ENCODE measurements around the gene CDADC1. TPM values are rescaled to one million over a fixed set of nuclear protein-coding genes. Genes with fewer than 3 reads are reported as not detected.

The CDADC1 gene
- total and polyA plus RNA-seq, 5 donors from 2014 or later = 8.7 to 16.7 (median 10.9) TPM

DNA sequence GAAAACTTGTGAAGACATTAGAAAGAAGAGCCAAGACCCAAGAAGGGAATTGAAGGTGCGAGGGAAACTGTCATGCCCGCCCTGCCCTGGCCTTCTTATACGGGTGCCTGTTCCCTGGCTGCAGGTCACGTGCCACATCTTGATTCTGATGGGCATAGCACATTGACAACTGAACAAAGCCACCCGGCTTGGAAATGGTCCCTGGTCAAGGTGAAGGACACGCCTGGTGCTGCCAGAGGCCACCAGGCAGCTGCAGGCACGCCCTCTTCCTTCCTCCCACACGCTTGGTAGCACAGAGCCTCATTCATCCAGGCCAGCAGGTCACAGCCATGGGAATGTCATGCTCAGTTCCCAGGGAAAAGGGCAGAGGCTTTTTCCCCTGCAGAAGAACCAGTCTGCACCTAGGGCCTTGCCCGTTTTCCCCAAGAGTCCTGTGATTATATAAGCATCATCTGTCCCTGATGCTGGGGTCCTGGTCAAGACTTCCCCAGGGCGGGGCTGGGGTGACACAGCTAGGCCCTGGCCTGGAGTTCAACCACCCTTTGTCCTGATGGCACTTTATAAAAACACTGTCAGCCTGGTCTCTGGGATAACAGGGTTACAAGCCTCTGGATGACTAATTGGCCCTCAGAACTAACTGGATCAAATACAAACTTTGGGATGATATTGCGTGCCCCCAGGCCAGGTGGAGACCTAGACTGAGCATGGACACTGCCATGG, 56.0 kb downstream of the CDADC1 start:
- Mint-ChIP-seq H3K27ac (no peak overlapping the region), H3K36me3 (no peaks in the 10 kb centered on the region), H3K27me3 (no peaks in the 10 kb centered on the region), H3K9me3 (no peaks in the 10 kb centered on the region), H3K4me3 (no peak overlapping the region), H3K4me1 (peaks cover 0 to 8% (median 7%) of the 10 kb centered on the region in 4 donors)
- H3K4me1 ChIP-seq (ENCODE audit: control insufficient read depth, insufficient read depth, low read length, poor library complexity, severe bottlenecking) = peaks cover 8% of the 10 kb centered on the region
- H3K27ac ChIP-seq (ENCODE audit: insufficient read depth, low read length, poor library complexity, severe bottlenecking) = no peak overlapping the region
- DNase-seq (no peak), ATAC-seq (ENCODE audit: low read depth in 2 of 2) (no peak)
- H3K9me3 ChIP-seq (ENCODE audit: control insufficient read depth in 2 of 2, low read length in 2 of 2) = no peaks in the 10 kb centered on the region
- H3K36me3 ChIP-seq (ENCODE audit: control insufficient read depth, insufficient read depth, low read length) = no peaks in the 10 kb centered on the region
- no peak overlapping the region for H3K4me3 ChIP-seq (ENCODE audit: low read depth, low read length)
- H3K27me3 ChIP-seq (ENCODE audit: control insufficient read depth, insufficient read depth, low read length) = no peaks in the 10 kb centered on the region

DNA sequence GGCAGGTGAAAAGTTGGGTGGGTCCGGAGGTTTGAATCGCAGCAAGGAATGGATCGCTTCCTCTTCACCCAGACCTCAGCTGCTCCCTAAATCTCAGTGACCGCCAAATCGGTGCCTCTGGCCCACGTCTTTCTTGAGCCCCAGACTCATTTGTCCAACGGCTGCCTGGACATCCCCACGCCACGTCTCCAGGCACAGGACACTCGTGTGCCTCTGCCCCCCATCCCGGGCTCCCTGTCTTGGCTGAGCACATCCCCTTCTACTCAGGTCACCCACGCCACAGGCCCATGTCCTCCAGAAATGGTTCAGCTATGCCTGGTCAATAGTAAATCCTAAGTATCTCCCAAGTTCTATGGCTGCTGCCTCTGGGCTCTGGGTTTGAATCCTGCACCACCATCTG, 56.6 kb downstream of the CDADC1 start:
- H3K27me3 ChIP-seq (ENCODE audit: control insufficient read depth, insufficient read depth, low read length) = no peaks in the 10 kb centered on the region
- DNase-seq (no peak), ATAC-seq (ENCODE audit: low read depth in 2 of 2) (no peak)
- H3K27me3 Mint-ChIP-seq = no peaks in the 10 kb centered on the region
- H3K27ac Mint-ChIP-seq = no peak overlapping the region
- peaks cover 0 to 8% (median 7%) of the 10 kb centered on the region in 4 donors for H3K4me1 Mint-ChIP-seq
- no peak overlapping the region for H3K4me3 ChIP-seq (ENCODE audit: low read depth, low read length)
- H3K27ac ChIP-seq (ENCODE audit: insufficient read depth, low read length, poor library complexity, severe bottlenecking) = no peak overlapping the region
- H3K36me3 ChIP-seq (ENCODE audit: control insufficient read depth, insufficient read depth, low read length) = no peaks in the 10 kb centered on the region
- H3K9me3 ChIP-seq (ENCODE audit: control insufficient read depth in 2 of 2, low read length in 2 of 2) = no peaks in the 10 kb centered on the region
- no peak overlapping the region for H3K4me3 Mint-ChIP-seq
- H3K4me1 ChIP-seq (ENCODE audit: control insufficient read depth, insufficient read depth, low read length, poor library complexity, severe bottlenecking) = peaks cover 8% of the 10 kb centered on the region
- H3K9me3 Mint-ChIP-seq = no peaks in the 10 kb centered on the region
- no peaks in the 10 kb centered on the region for H3K36me3 Mint-ChIP-seq

DNA sequence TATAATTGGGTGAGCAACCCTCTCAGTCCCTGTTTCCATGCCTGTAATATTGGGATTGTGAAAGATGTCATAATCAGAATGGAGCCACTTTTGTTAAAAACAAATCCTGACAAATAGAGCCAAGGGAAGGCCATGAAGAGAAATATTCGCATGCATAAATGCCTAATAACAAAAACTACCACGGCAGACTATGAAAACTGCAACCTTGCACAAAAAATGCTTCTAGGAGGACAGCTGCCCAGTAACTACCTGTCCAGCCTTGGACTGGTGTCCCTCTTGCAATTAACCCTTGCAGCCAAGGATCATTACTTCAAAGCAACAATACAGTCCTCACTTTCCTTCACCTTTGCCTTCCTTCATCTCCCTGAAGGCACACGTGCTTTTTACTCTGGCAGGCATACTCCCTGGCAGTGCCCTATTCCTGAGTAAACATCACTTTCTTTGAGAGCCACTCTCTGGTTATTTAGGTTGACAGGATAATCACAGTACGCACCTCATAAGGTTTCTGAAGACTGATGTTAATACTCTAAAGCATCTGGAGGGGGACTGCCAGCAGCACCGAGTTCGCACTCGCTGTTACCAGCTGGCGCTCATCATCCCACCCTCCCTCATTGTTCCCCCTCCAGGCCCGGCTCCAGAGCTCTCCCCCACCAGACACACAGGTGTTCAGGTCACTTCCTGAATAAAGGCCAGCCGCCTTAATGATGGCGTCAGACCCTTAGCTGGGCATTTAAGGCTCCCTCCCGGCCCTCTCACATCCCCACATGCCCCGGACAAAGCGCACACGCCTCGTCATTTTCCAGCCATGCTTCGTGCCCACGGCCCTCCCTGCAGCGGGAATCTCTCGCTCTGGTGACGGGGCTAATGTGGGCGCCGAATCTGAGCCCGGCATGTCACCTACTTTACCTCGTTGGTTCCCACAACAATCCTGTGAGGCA, 57.3 kb downstream of the CDADC1 start:
- no peaks in the 10 kb centered on the region for H3K27me3 Mint-ChIP-seq
- no peaks in the 10 kb centered on the region for H3K27me3 ChIP-seq (ENCODE audit: control insufficient read depth, insufficient read depth, low read length)
- H3K4me1 Mint-ChIP-seq = peaks cover 0 to 8% (median 7%) of the 10 kb centered on the region in 4 donors
- no peak for ATAC-seq (ENCODE audit: low read depth in 2 of 2)
- no peak overlapping the region for H3K4me3 Mint-ChIP-seq
- no peak for DNase-seq
- no peak overlapping the region for H3K27ac Mint-ChIP-seq
- H3K27ac ChIP-seq (ENCODE audit: insufficient read depth, low read length, poor library complexity, severe bottlenecking) = no peak overlapping the region
- H3K4me3 ChIP-seq (ENCODE audit: low read depth, low read length) = no peak overlapping the region
- H3K9me3 ChIP-seq (ENCODE audit: control insufficient read depth in 2 of 2, low read length in 2 of 2) = no peaks in the 10 kb centered on the region
- no peaks in the 10 kb centered on the region for H3K9me3 Mint-ChIP-seq
- peaks cover 8% of the 10 kb centered on the region for H3K4me1 ChIP-seq (ENCODE audit: control insufficient read depth, insufficient read depth, low read length, poor library complexity, severe bottlenecking)
- H3K36me3 Mint-ChIP-seq = peaks cover 4% of the 10 kb centered on the region
- H3K36me3 ChIP-seq (ENCODE audit: control insufficient read depth, insufficient read depth, low read length) = no peaks in the 10 kb centered on the region

DNA sequence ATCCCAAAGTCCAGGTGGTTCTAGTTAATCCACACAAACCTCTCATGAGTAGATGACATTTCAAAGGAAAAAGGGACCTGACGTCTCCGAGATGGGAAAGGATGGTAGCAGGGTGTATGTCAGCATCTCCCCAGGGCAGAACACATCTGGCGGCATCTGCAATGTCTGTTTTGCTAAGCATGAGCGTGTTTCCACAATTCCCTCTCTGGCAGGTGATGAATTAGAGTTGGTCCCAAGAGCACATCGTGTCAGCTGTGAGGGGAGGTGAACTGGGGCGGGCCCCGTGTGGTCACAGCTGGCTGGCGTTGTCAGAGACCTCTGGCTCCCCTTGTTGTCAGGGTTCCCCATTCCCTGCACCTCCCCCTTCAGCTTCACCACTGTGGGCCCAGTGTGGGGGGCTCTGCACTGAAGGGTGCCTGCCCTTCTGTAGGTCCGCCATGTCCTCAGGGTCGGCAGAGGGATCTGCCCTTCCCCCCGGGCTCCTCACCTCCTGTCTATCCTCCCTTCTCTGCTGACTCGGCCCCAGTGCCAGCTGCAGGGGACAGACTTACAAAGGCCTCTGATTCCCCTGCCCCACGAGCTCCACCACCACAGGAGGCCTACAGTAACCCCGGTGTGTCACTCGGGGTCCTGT, 58.2 kb downstream of the CDADC1 start:
- H3K27ac ChIP-seq (ENCODE audit: insufficient read depth, low read length, poor library complexity, severe bottlenecking) = no peak overlapping the region
- no peaks in the 10 kb centered on the region for H3K27me3 ChIP-seq (ENCODE audit: control insufficient read depth, insufficient read depth, low read length)
- Mint-ChIP-seq H3K4me1 (peaks cover 0 to 8% (median 7%) of the 10 kb centered on the region in 4 donors), H3K36me3 (peaks cover 8% of the 10 kb centered on the region), H3K9me3 (no peaks in the 10 kb centered on the region), H3K27me3 (no peaks in the 10 kb centered on the region), H3K4me3 (no peak overlapping the region), H3K27ac (no peak overlapping the region)
- DNase-seq (no peak), ATAC-seq (ENCODE audit: low read depth in 2 of 2) (no peak)
- H3K9me3 ChIP-seq (ENCODE audit: control insufficient read depth in 2 of 2, low read length in 2 of 2) = no peaks in the 10 kb centered on the region
- no peak overlapping the region for H3K4me3 ChIP-seq (ENCODE audit: low read depth, low read length)
- H3K36me3 ChIP-seq (ENCODE audit: control insufficient read depth, insufficient read depth, low read length) = no peaks in the 10 kb centered on the region
- H3K4me1 ChIP-seq (ENCODE audit: control insufficient read depth, insufficient read depth, low read length, poor library complexity, severe bottlenecking) = peaks cover 8% of the 10 kb centered on the region

GRCh38 chr13:49307365-49307764, 59.6 kb downstream of the CDADC1 start:
- H3K4me1 ChIP-seq (ENCODE audit: control insufficient read depth, insufficient read depth, low read length, poor library complexity, severe bottlenecking) = no peaks in the 10 kb centered on the region
- no peaks in the 10 kb centered on the region for H3K9me3 ChIP-seq (ENCODE audit: control insufficient read depth in 2 of 2, low read length in 2 of 2)
- H3K27ac ChIP-seq (ENCODE audit: insufficient read depth, low read length, poor library complexity, severe bottlenecking) = no peak overlapping the region
- DNase-seq = no peak
- Mint-ChIP-seq H3K9me3 (no peaks in the 10 kb centered on the region), H3K4me1 (peaks cover 0 to 3% (median 0%) of the 10 kb centered on the region in 4 donors), H3K4me3 (no peak overlapping the region), H3K27ac (no peak overlapping the region), H3K36me3 (peaks cover 9% of the 10 kb centered on the region), H3K27me3 (no peaks in the 10 kb centered on the region)
- no peaks in the 10 kb centered on the region for H3K36me3 ChIP-seq (ENCODE audit: control insufficient read depth, insufficient read depth, low read length)
- H3K4me3 ChIP-seq (ENCODE audit: low read depth, low read length) = no peak overlapping the region
- no peaks in the 10 kb centered on the region for H3K27me3 ChIP-seq (ENCODE audit: control insufficient read depth, insufficient read depth, low read length)
- ATAC-seq (ENCODE audit: low read depth in 2 of 2) = no peak

- no peak overlapping the region for H3K4me3 Mint-ChIP-seq
- H3K27ac ChIP-seq (ENCODE audit: insufficient read depth, low read length, poor library complexity, severe bottlenecking) = no peak overlapping the region
These were observed 60.6 kb downstream of the CDADC1 start for GRCh38 chr13:49308097-49308875.

GRCh38 chr13:49308921-49309408, 61.2 kb downstream of the CDADC1 start:
- ATAC-seq (ENCODE audit: low read depth in 2 of 2) (no peak), DNase-seq (no peak)
- H3K4me3 Mint-ChIP-seq = no peak overlapping the region
- H3K27ac ChIP-seq (ENCODE audit: insufficient read depth, low read length, poor library complexity, severe bottlenecking) = no peak overlapping the region
- no peaks in the 10 kb centered on the region for H3K9me3 ChIP-seq (ENCODE audit: control insufficient read depth in 2 of 2, low read length in 2 of 2)
- peaks cover 9% of the 10 kb centered on the region for H3K36me3 Mint-ChIP-seq
- no peak overlapping the region for H3K4me3 ChIP-seq (ENCODE audit: low read depth, low read length)
- H3K27me3 Mint-ChIP-seq = no peaks in the 10 kb centered on the region
- no peaks in the 10 kb centered on the region for H3K27me3 ChIP-seq (ENCODE audit: control insufficient read depth, insufficient read depth, low read length)
- no peaks in the 10 kb centered on the region for H3K9me3 Mint-ChIP-seq
- H3K4me1 ChIP-seq (ENCODE audit: control insufficient read depth, insufficient read depth, low read length, poor library complexity, severe bottlenecking) = no peaks in the 10 kb centered on the region
- H3K4me1 Mint-ChIP-seq = no peaks in the 10 kb centered on the region
- no peak overlapping the region for H3K27ac Mint-ChIP-seq
- no peaks in the 10 kb centered on the region for H3K36me3 ChIP-seq (ENCODE audit: control insufficient read depth, insufficient read depth, low read length)

More at GRCh38 chr13:49308097-49308875, 60.6 kb downstream of the CDADC1 start:
- Mint-ChIP-seq H3K4me1 (no peaks in the 10 kb centered on the region), H3K36me3 (peaks cover 9% of the 10 kb centered on the region), H3K9me3 (no peaks in the 10 kb centered on the region), H3K27ac (no peak overlapping the region), H3K27me3 (no peaks in the 10 kb centered on the region)
- no peak for ATAC-seq (ENCODE audit: low read depth in 2 of 2)
- Histone ChIP-seq H3K4me3 (ENCODE audit: low read depth, low read length) (no peak overlapping the region), H3K27me3 (ENCODE audit: control insufficient read depth, insufficient read depth, low read length) (no peaks in the 10 kb centered on the region), H3K9me3 (ENCODE audit: control insufficient read depth in 2 of 2, low read length in 2 of 2) (no peaks in the 10 kb centered on the region), H3K4me1 (ENCODE audit: control insufficient read depth, insufficient read depth, low read length, poor library complexity, severe bottlenecking) (no peaks in the 10 kb centered on the region), H3K36me3 (ENCODE audit: control insufficient read depth, insufficient read depth, low read length) (no peaks in the 10 kb centered on the region)
- DNase-seq = no peak
